Measurements from ENCODE around the gene CLTB. TPM values are rescaled to one million over a fixed set of nuclear protein-coding genes. Genes with fewer than 3 reads are reported as not detected.

Gene CLTB
- total RNA-seq, 1 experiment from 2014 or later = 58.6 TPM

GRCh38 chr5:176407456-176408251 lies 8.7 kb downstream of the CLTB start:
- TF ChIP-seq, protein P1, sequence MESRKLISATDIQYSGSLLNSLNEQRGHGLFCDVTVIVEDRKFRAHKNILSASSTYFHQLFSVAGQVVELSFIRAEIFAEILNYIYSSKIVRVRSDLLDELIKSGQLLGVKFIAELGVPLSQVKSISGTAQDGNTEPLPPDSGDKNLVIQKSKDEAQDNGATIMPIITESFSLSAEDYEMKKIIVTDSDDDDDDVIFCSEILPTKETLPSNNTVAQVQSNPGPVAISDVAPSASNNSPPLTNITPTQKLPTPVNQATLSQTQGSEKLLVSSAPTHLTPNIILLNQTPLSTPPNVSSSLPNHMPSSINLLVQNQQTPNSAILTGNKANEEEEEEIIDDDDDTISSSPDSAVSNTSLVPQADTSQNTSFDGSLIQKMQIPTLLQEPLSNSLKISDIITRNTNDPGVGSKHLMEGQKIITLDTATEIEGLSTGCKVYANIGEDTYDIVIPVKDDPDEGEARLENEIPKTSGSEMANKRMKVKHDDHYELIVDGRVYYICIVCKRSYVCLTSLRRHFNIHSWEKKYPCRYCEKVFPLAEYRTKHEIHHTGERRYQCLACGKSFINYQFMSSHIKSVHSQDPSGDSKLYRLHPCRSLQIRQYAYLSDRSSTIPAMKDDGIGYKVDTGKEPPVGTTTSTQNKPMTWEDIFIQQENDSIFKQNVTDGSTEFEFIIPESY (IDR thresholded peaks at IDR 0.05; ENCODE audit: extremely low read depth, insufficient replicate concordance, low read length) = no peak
- TF ChIP-seq JUND (IDR thresholded peaks at IDR 0.05) (no peak), SIN3A (IDR thresholded peaks at IDR 0.05; ENCODE audit: low read depth) (no peak), FOSL1 (IDR thresholded peaks at IDR 0.05; ENCODE audit: low read depth) (no peak), RAD21 (IDR thresholded peaks at IDR 0.05; ENCODE audit: low read depth) (no peak)
- TF ChIP-seq, protein P2, sequence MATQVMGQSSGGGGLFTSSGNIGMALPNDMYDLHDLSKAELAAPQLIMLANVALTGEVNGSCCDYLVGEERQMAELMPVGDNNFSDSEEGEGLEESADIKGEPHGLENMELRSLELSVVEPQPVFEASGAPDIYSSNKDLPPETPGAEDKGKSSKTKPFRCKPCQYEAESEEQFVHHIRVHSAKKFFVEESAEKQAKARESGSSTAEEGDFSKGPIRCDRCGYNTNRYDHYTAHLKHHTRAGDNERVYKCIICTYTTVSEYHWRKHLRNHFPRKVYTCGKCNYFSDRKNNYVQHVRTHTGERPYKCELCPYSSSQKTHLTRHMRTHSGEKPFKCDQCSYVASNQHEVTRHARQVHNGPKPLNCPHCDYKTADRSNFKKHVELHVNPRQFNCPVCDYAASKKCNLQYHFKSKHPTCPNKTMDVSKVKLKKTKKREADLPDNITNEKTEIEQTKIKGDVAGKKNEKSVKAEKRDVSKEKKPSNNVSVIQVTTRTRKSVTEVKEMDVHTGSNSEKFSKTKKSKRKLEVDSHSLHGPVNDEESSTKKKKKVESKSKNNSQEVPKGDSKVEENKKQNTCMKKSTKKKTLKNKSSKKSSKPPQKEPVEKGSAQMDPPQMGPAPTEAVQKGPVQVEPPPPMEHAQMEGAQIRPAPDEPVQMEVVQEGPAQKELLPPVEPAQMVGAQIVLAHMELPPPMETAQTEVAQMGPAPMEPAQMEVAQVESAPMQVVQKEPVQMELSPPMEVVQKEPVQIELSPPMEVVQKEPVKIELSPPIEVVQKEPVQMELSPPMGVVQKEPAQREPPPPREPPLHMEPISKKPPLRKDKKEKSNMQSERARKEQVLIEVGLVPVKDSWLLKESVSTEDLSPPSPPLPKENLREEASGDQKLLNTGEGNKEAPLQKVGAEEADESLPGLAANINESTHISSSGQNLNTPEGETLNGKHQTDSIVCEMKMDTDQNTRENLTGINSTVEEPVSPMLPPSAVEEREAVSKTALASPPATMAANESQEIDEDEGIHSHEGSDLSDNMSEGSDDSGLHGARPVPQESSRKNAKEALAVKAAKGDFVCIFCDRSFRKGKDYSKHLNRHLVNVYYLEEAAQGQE (IDR thresholded peaks at IDR 0.05; ENCODE audit: low read depth) = no peak
- DNase-seq (ENCODE audit: low read depth, low spot score) (no peak), ATAC-seq (no peak)
- no peaks in the 10 kb centered on the region for H4K20me1 ChIP-seq (ENCODE audit: insufficient read depth)
- no TSS peak for BruUV-seq (replicated peaks)
- H3K27me3 ChIP-seq (ENCODE audit: insufficient read depth, low read length) = no peaks in the 10 kb centered on the region
- ChIA-PET RAD21 (ENCODE audit: low non-redundant PET in 1 of 2, low total read pairs in 2 of 2, uncharacterized antibody in 2 of 2, unreplicated experiment in 2 of 2) (interaction anchor here in 1 of 2 experiments (0.7 kb wide), 1 partner anchor 266 kb away, joined by 4 read pairs; no protein-coding TSS in a partner anchor), POLR2A (no interaction called here), CTCF (no interaction called here)
- H3K9me2 ChIP-seq (ENCODE audit: insufficient read depth) = no peaks in the 10 kb centered on the region
- no peaks in the 10 kb centered on the region for H3K9me3 ChIP-seq (ENCODE audit: control insufficient read depth in 1 of 2, insufficient read depth in 1 of 2, low read depth in 1 of 2, low read length in 2 of 2)
- H3K27ac ChIP-seq (ENCODE audit: low read depth, low read length) = no peak overlapping the region
- intact Hi-C loops (cut with micrococcal nuclease) = no loop called here
- no peak overlapping the region for H3K4me3 ChIP-seq (replicated peaks in 1 of 2; ENCODE audit: low read depth in 1 of 2, low read length in 2 of 2)
- no peak overlapping the region for H2AFZ ChIP-seq (ENCODE audit: low read depth, low read length, poor library complexity, severe bottlenecking)
- peaks cover 0 to 5% of the 10 kb centered on the region in 2 experiments; a peak in 3 of 4 replicates for H3K36me3 ChIP-seq (ENCODE audit: control insufficient read depth in 1 of 2, insufficient read depth in 2 of 2, low read length in 2 of 2)
- no peak overlapping the region for H3K9ac ChIP-seq (ENCODE audit: low read length)
- peaks cover 12 to 25% of the 10 kb centered on the region in 2 experiments; a peak in 3 of 4 replicates for H3K4me1 ChIP-seq (ENCODE audit: control insufficient read depth in 1 of 2, insufficient read depth in 2 of 2, low read length in 2 of 2)
- peaks cover 2% of the 10 kb centered on the region; the same call in 1 of the 2 replicates for H3K79me2 ChIP-seq (ENCODE audit: insufficient read depth, low read length)
- H3K4me2 ChIP-seq (ENCODE audit: low read length) = no peak overlapping the region
